CD4-positive, alpha-beta T cell (primary cell): ENCODE data around the gene KCNJ10. TPM values are rescaled to one million over a fixed set of nuclear protein-coding genes. Genes with fewer than 3 reads are reported as not detected.
A peak's percentile ranks its signal among the peaks of the same experiment; 100 is the strongest.

Experiments used
- ATAC-seq: fragments of 200-7000 bp; cut with Tn5 transposase; one replicate; pipeline ENCODE4 v1.10.0; 2022; ENCODE audit warnings: mild to moderate bottlenecking; ENCODE audit not compliant: poor library complexity
- CTCF ChIA-PET: fragments of 350-600 bp; sonication (Branson Sonifier 250); formaldehyde crosslinking; loops from one replicate; lab custom pipeline; 2021; ENCODE audit warnings: antibody characterized with exemption, inconsistent platforms; lab: Charles Lee
- POLR2A ChIA-PET: fragments of 350-600 bp; sonication (Branson Sonifier 250); formaldehyde crosslinking; loops from one replicate; lab custom pipeline; 2021; ENCODE audit warnings: antibody characterized with exemption, inconsistent platforms; lab: Charles Lee
- DNase-seq, 14 experiments: peaks; one replicate each; pipeline ENCODE4 v3.0.0-alpha.2; 2013 to 2020; ENCODE audit warnings: mixed read lengths in 2 of 14
- H3K27ac ChIP-seq, 2 donors: one replicate each; pipeline versions ENCODE4 v1.5.1 to v1.7.0; 2013; ENCODE audit warnings: low read length in 2 of 2, low read depth in 1 of 2, mild to moderate bottlenecking in 1 of 2
- H3K27me3 ChIP-seq, 2 experiments: 1 replicate in 1 of 2; 2 replicates in 1 of 2; pipeline versions ENCODE4 v1.6.1 to v1.7.0; 2013; ENCODE audit warnings: low read length in 2 of 2, control low read depth in 1 of 2, mild to moderate bottlenecking in 1 of 2, moderate library complexity in 1 of 2; ENCODE audit not compliant: insufficient read depth in 2 of 2, control insufficient read depth in 1 of 2
- H3K36me3 ChIP-seq: one replicate; pipeline ENCODE4 v1.6.1; 2013; ENCODE audit warnings: low read length, control low read depth; ENCODE audit not compliant: insufficient read depth
- H3K4me1 ChIP-seq: one replicate; pipeline ENCODE4 v1.6.1; 2013; ENCODE audit warnings: low read length, control low read depth; ENCODE audit not compliant: insufficient read depth
- H3K4me3 ChIP-seq: one replicate; pipeline ENCODE4 v1.5.1; 2013; ENCODE audit warnings: mild to moderate bottlenecking, low read length, moderate library complexity
- H3K9me3 ChIP-seq, 2 experiments: 1 replicate in 1 of 2; 2 replicates in 1 of 2; pipeline versions ENCODE4 v1.6.1 to v1.7.0; 2013; ENCODE audit warnings: low read length in 2 of 2, mild to moderate bottlenecking in 2 of 2, control low read depth in 1 of 2, moderate library complexity in 1 of 2; ENCODE audit not compliant: control insufficient read depth in 1 of 2, insufficient read depth in 1 of 2
- H3K27ac Mint-ChIP-seq: one replicate; pipeline ENCODE4 v1.8.0; 2020; ENCODE audit warnings: mixed read lengths
- H3K27me3 Mint-ChIP-seq: one replicate; pipeline ENCODE4 v1.8.0; 2021; ENCODE audit warnings: mixed read lengths
- H3K36me3 Mint-ChIP-seq: one replicate; pipeline ENCODE4 v1.8.0; 2021; ENCODE audit warnings: low read depth, mixed read lengths
- H3K4me1 Mint-ChIP-seq: one replicate; pipeline ENCODE4 v1.8.0; 2021; ENCODE audit warnings: low read depth, mixed read lengths
- H3K4me3 Mint-ChIP-seq: one replicate; pipeline ENCODE4 v1.8.0; 2020; ENCODE audit warnings: mild to moderate bottlenecking, mixed read lengths
- H3K9me3 Mint-ChIP-seq: one replicate; pipeline ENCODE4 v1.8.0; 2020; ENCODE audit warnings: mixed read lengths
- intact Hi-C, 2 experiments: fragments of 100-400 bp; cut with DNase I in 1 of 2; cut with micrococcal nuclease in 1 of 2; formaldehyde crosslinking; loops; one replicate each; pipeline versions ENCODE4 v1.15.1 to v1.9.0; 2023 to 2025; cut with DNase I, micrococcal nuclease
- total RNA-seq, 174 experiments: library from RNA in 2 of 174; stranded (reverse) in 2 of 174; gene quantifications; one replicate each; pipeline ENCODE4 v1.2.3 and lab custom pipeline; 2021 to 2026
- TF ChIP-seq, protein P1 (sequence below): fragments of 200-600 bp; IDR thresholded peaks from one replicate; pipeline ENCODE4 v1.8.0; 2022; ENCODE audit warnings: antibody characterized with exemption, mild to moderate bottlenecking

KCNJ10 gene
- total RNA-seq, 2 experiments from 2014 or later, result not detected

DNA sequence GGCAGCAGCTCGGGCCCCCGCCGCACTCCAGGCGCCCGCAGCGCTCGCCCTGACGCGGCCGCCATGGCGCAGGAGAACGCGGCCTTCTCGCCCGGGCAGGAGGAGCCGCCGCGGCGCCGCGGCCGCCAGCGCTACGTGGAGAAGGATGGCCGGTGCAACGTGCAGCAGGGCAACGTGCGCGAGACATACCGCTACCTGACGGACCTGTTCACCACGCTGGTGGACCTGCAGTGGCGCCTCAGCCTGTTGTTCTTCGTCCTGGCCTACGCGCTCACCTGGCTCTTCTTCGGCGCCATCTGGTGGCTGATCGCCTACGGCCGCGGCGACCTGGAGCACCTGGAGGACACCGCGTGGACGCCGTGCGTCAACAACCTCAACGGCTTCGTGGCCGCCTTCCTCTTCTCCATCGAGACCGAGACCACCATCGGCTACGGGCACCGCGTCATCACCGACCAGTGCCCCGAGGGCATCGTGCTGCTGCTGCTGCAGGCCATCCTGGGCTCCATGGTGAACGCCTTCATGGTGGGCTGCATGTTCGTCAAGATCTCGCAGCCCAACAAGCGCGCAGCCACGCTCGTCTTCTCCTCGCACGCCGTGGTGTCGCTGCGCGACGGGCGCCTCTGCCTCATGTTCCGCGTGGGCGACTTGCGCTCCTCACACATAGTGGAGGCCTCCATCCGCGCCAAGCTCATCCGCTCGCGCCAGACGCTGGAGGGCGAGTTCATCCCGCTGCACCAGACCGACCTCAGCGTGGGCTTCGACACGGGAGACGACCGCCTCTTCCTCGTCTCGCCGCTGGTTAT lies 14.2 kb upstream of the KCNJ10 start:
- CTCF ChIA-PET, result interaction anchor here (0.7 to 4.1 kb wide), 4 partner anchors 9 to 38 kb away, joined by 3 to 33 read pairs (median 26); partner anchors contain the start of gene IGSF8
- intact Hi-C loops, result loop anchor here (2.0 to 5.0 kb wide), 3 partner anchors 37 to 147 kb away; no protein-coding TSS in a partner anchor
- peak; percentile 59 to 88 (median 75) for DNase-seq
- peak overlapping the region; percentile 34 for H3K4me3 ChIP-seq
- POLR2A ChIA-PET, result interaction anchor here (1.1 to 1.8 kb wide), 3 partner anchors 13 to 37 kb away, joined by 5 to 23 read pairs (median 5); partner anchors contain the start of gene IGSF8
- H3K27me3 Mint-ChIP-seq, result peaks cover 41% of the 10 kb centered on the region
- H3K27ac Mint-ChIP-seq, result no peak overlapping the region
- peaks cover 33 to 39% of the 10 kb centered on the region in 2 experiments for H3K27me3 ChIP-seq
- H3K4me3 Mint-ChIP-seq, result peak overlapping the region; percentile 80
- peaks cover 0 to 3% of the 10 kb centered on the region in 2 experiments for H3K9me3 ChIP-seq
- peaks cover 27% of the 10 kb centered on the region for H3K36me3 Mint-ChIP-seq
- H3K36me3 ChIP-seq, result peaks cover 18% of the 10 kb centered on the region
- ATAC-seq, result peak; percentile 78
- H3K4me1 Mint-ChIP-seq, result peaks cover 17% of the 10 kb centered on the region
- peaks cover 15% of the 10 kb centered on the region for H3K4me1 ChIP-seq
- no peaks in the 10 kb centered on the region for H3K9me3 Mint-ChIP-seq
- H3K27ac ChIP-seq, result no peak overlapping the region
- TF ChIP-seq, protein P1, sequence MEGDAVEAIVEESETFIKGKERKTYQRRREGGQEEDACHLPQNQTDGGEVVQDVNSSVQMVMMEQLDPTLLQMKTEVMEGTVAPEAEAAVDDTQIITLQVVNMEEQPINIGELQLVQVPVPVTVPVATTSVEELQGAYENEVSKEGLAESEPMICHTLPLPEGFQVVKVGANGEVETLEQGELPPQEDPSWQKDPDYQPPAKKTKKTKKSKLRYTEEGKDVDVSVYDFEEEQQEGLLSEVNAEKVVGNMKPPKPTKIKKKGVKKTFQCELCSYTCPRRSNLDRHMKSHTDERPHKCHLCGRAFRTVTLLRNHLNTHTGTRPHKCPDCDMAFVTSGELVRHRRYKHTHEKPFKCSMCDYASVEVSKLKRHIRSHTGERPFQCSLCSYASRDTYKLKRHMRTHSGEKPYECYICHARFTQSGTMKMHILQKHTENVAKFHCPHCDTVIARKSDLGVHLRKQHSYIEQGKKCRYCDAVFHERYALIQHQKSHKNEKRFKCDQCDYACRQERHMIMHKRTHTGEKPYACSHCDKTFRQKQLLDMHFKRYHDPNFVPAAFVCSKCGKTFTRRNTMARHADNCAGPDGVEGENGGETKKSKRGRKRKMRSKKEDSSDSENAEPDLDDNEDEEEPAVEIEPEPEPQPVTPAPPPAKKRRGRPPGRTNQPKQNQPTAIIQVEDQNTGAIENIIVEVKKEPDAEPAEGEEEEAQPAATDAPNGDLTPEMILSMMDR, result peak; percentile 80

DNA sequence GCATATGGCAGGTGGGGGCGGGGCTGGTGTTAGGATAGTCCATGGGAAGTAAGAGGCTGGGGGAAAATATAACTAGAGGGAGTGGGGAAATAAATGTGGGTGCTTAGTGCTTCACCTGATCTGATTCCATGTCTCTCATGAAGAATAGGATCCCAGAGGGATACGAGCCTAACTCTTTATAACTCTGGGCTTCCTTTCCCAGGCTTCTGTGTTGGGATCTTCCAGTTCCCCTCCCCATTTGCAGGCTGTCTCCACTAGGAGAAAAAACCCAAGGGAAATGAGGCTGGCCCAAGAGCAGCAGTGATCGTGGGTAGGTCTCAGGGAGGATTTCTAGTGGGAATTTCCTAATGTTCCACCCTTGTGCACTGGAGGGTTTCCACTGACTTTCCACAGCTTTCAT lies 13.0 kb upstream of the KCNJ10 start:
- POLR2A ChIA-PET, result interaction anchor here (1.1 to 1.2 kb wide), 2 partner anchors 13 to 36 kb away, joined by 3 to 5 read pairs; no protein-coding TSS in a partner anchor
- Histone ChIP-seq H3K9me3 (peaks cover 0 to 3% of the 10 kb centered on the region in 2 experiments), H3K27ac (no peak overlapping the region), H3K36me3 (peaks cover 9% of the 10 kb centered on the region), H3K4me3 (no peak overlapping the region), H3K27me3 (peaks cover 36 to 47% of the 10 kb centered on the region in 2 experiments), H3K4me1 (peaks cover 15% of the 10 kb centered on the region)
- TF ChIP-seq, protein P1, result no peak
- H3K27ac Mint-ChIP-seq, result no peak overlapping the region
- peak overlapping the region; percentile 72 for H3K4me3 Mint-ChIP-seq
- ATAC-seq, result no peak
- H3K9me3 Mint-ChIP-seq, result no peaks in the 10 kb centered on the region
- peaks cover 13% of the 10 kb centered on the region for H3K4me1 Mint-ChIP-seq
- no peak for DNase-seq
- peaks cover 53% of the 10 kb centered on the region for H3K27me3 Mint-ChIP-seq
- intact Hi-C loops, result loop anchor here in 1 of 2 experiments (5.0 kb wide), 1 partner anchor 146 kb away; no protein-coding TSS in a partner anchor
- H3K36me3 Mint-ChIP-seq, result peaks cover 15% of the 10 kb centered on the region
- CTCF ChIA-PET, result interaction anchor here (1.6 kb wide), 1 partner anchor 36 kb away, joined by 6 read pairs; no protein-coding TSS in a partner anchor

DNA sequence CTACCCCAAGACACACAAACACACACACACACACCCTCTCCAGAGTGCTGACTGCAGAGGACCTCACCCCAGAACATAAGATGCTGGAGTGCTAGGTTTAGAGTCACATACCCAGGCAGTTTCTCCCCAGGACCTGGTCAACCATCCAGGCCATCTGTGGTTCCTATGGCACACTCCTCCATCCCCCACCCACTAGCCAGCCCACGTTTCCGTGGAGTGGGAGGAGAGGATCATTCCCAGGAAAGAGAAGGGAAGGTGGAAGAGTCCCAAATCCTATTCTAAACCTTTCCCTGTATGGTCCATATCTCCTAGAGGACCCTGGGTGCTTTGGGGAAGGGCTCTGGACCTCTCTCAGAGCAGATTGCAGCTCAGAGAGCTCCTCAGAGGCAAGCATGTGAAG lies 12.5 kb upstream of the KCNJ10 start:
- Mint-ChIP-seq H3K36me3 (peaks cover 14% of the 10 kb centered on the region), H3K27me3 (peaks cover 55% of the 10 kb centered on the region), H3K9me3 (no peaks in the 10 kb centered on the region), H3K4me1 (peaks cover 13% of the 10 kb centered on the region), H3K27ac (no peak overlapping the region), H3K4me3 (no peak overlapping the region)
- DNase-seq (no peak), ATAC-seq (no peak)
- intact Hi-C loops, result loop anchor here in 1 of 2 experiments (5.0 kb wide), 1 partner anchor 145 kb away; no protein-coding TSS in a partner anchor
- peaks cover 15% of the 10 kb centered on the region for H3K4me1 ChIP-seq
- no peak overlapping the region for H3K27ac ChIP-seq
- H3K9me3 ChIP-seq, result peaks cover 0 to 3% of the 10 kb centered on the region in 2 experiments
- no peak overlapping the region for H3K4me3 ChIP-seq
- H3K36me3 ChIP-seq, result peaks cover 9% of the 10 kb centered on the region
- peaks cover 39 to 49% of the 10 kb centered on the region in 2 experiments for H3K27me3 ChIP-seq
- TF ChIP-seq, protein P1, result no peak
- POLR2A ChIA-PET, result interaction anchor here (1.1 to 1.3 kb wide), 3 partner anchors 14 to 180 kb away, joined by 3 to 5 read pairs (median 4); partner anchors contain the start of gene DCAF8
- CTCF ChIA-PET, result interaction anchor here (1.1 to 1.6 kb wide), 2 partner anchors 23 to 36 kb away, joined by 4 to 6 read pairs; no protein-coding TSS in a partner anchor
